Activated CD4-positive, alpha-beta T cell treated with anti-CD3 and anti-CD28 coated beads, Interleukin-2, amount 50 U/mL, for 48 hours (primary cell): ENCODE measurements around the gene WDR88.
A peak's percentile ranks its signal among the peaks of the same experiment; 100 is the strongest.
"Not testable (repeated sequence)": the region's sequence is repeated elsewhere in the genome, so short reads cannot be mapped to it uniquely, and the experiment has no call there.

Experiments
- DNase-seq, 2 experiments: peaks; one replicate each; pipeline ENCODE4 v3.0.0-alpha.2; 2020

WDR88 gene

DNA sequence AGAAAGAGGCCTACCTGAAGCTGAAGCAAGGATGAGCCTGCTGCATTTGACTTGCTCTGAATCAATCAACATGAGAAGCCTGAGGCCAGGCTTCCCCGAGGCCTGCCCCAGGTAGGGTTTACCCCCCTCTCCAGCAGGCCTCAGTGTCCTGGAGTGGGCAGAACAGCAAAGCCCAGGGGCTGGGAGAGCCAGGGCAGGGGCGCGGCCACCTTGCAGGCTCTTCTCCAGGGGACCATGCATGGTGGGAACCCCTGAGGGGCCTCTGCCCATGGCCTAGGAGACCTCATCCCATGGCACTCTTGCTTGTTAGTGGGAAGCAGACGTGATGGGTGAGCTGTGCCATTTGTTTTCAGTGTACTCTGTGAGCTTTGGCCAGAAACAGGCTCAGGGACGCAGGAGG, 42.3 kb downstream of the WDR88 start:
- no peak for DNase-seq

DNA sequence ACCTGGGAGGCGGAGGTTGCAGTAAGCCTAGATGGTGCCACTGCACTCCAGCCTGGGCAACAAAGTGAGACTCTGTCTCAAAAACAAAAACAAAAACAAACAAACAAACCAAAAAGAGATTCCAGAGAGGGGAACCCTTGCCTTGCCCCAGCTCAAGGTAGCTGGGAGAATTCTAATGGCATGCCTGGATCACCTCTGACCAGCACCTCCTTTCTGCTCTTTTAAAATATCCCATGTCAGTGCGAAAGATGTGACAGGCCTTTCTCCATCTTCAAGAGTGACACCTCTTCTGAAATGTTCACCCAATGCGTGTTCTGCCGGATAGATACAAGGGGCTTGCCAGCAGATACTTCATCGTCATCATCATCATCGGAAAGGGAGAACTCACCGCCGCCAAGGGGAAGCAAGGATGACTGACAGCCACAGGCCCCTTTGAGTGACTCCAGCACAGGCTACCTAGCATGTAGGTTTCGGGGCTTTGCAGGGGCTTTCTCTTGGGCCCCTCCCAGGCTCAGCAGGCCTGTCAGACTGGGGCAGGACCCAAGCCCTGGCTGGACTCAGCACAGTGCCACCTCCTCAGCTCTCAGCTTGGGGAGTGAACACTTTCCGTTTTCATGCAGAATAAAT, 43.4 kb downstream of the WDR88 start:
- no peak for DNase-seq

DNA sequence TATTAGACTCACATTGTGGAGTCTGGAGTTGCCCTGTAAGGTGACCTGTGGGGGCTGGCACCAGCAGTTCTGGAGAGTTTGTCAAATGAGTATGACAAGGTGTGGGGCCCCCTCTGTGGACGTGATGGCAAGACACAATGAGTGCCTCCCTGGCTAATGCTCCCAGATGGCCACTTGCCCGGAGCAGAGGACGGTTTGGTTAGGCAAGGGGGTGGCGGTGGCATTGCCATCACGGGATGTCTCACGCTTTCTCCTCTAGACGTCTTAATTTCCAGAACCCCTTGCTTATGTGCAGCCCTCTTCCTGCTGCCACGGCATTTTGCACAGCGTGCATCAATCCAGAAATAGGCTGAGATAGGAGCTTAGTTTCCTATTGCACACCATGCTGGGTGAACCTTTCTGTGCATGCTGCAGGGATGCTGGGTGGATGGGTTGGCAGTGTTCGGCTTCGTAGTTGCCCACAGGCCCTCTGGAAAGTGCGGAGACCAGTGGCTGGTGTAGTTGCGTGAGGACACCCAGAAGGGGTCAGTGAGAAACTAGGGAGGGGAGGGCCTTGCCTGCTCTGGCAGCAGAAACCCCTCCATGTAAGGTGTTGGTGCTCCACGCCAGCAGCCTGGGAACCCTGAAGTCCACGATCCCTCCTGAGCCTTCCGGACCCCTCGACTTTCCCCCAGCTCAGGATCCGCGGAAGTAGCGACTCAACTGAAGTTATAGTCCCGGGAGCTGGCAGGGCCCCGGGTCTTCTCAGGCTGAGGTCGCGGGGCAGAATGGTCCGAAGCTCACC, 44.2 kb downstream of the WDR88 start:
- peak in 1 of 2 experiments; percentile 38 for DNase-seq

DNA sequence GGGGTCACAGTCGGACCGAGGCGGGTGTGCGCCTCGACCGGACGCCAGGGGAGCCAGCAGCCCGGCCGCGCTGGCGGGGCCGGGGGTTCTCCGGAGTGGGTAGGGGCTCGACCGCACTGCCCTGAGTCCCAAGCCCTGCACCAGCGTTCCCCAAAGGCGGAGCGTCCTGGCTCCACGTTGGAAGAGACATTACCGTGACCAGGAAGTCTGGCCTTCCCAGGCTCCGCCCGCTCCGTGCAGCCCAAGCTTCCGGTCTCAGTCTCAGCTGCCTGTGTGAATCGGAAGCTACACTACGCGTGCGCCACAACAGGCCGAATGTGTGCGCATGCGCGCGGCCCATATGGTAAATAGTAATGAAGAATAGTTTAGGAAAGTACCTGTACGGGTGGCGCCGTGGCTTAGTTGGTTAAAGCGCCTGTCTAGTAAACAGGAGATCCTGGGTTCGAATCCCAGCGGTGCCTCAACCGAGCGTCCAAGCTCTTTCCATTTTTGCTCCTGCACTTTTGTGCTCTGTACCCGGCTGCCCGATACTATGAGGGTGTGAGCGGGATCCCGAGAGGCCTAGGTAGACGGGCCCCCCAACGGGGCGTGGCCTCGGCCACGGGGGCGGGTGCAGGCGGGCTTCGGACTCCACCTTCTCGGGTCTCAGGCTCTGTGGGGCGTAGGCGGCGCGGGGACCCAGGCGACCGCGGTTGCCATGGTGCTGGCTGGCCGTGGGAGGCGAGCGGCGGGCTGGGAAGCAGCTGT, 44.9 kb downstream of the WDR88 start:
- DNase-seq, result peak; percentile 97 to 98

DNA sequence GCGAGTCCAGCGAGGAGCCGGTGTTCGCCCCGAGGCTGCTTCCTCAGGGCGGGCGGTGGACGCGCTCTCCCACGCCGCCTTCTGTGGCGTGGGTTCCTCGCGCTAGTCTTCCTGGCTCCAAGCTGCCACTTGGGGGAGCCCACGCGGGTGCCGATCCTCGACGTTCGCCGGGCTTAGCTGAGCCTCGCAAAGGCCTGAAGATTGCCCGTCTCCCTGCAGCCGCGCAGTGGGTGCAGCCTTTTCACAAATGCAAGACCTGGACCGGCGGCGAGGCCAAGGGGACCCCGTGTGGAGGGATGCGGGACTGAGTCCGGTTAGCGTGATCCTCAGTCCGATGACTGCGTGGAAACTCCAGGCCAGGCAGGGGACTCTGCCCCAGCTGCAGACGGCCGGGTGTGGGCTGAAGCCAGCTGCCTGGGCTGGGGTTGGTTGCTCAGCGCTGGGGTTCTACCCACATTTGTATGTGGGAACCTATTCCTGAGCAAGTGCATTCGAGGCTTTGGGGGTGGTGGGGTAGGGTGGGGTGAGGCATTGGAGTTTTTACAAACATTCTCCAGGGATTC, 45.6 kb downstream of the WDR88 start:
- DNase-seq, result no peak

DNA sequence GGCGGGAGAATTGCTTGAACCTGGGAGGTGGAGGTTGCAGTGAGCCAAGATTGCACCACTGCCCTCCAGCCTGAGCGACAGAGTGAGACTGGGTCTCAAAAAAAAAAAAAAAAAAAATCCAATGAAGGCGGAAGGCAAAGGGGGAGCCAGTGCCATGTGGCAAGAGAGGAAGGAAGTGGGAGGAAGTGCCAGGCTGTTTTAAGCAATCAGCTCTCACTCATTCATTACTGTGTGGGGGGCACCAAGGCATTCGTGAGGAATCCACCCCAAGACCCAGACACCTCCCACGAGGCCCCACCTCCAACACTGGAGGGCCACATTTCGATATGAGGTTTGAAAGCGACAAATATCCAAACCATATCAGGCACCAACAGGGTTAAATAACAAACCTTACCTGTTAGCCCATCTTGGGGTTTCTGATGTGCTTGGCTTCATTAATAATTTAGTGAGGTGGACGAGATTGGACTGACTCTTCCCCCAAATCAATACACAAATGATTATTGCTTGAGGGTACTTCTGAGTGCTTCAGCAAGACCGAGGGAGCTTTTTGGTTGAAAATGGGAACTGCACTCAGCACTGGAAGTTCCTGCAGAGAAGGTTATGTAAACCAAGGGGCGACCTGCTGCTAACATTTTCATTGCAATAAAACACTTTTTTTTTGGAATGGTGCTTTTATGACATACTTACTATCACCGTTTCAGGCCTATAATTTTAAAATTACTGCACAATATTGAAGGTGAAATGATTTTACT, 54.7 kb downstream of the WDR88 start:
- no peak for DNase-seq

DNA sequence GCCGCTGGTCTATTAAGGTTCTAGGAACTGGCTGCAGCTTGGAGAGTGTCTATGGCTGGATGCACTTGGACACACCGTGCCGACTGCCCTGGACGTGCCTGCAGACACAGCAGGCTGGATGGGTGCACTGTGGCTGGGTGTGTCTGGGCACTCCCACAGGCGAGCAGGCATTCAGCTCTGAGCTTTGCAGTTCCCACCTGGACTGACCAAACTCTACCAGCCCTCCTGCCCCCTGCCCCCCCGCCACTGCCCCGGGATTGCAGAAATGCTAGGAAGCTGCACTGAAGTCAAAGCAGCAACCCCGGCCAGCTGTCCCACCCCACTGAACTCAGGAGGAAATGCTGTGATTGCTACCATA, 55.2 kb downstream of the WDR88 start:
- no peak for DNase-seq

DNA sequence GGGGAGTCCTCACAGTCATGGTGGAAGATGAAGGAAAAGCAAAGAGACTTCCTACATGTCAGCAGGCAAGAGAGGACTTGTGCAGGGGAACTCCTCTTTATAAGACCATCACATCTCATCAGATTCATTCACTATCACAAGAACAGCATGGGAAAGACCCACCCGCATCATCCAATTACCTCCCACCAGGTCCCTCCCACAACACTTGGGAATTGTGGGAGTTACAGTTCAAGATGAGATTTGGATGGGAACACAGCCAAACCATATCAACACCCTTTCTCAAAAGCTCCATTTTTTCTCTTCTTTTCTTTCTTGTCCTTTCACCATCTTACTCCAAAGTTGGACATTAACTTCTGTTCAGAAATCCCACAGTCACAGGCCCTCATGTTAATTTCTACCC, 57.5 kb downstream of the WDR88 start:
- DNase-seq, result no peak

DNA sequence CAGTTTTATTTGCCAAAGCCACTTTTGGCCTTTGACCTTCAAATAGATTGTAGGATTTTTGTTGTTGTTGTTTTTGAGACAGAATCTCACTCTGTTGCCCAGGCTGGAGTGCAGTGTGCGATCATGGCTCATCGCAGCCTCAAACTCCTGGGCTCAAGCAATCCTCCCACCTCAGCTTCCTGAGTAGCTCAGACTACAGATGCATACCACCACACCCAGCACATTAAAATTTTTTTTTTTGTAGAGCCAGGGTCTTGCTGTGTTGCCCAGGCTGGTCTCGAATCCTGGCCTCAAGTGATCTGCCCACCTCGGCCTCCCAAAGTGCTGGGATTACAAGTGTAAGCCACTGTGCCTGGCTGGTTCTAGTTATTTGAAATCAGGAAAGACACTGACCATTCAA, 59.2 kb downstream of the WDR88 start:
- DNase-seq, result not testable (repeated sequence)

DNA sequence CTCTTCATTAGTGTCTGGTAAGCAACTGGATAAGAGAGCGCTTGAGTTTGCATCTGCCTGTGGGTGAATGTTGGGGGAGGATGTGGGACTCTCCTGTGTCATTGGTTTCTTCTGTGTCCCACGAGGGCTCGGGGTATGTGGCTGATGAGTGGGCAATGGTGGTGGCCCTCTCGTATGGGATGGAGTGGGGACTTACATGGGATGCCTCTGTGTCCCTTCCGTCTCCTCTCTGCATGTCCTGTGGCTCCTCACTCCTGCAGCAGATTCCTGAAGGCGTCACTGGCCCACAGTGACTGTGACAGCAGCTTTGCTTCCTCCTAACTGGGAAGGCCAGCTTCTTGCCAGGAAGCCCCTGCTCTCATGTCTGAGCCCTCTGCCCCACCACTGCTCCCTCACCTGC, 59.6 kb downstream of the WDR88 start:
- no peak for DNase-seq

DNA sequence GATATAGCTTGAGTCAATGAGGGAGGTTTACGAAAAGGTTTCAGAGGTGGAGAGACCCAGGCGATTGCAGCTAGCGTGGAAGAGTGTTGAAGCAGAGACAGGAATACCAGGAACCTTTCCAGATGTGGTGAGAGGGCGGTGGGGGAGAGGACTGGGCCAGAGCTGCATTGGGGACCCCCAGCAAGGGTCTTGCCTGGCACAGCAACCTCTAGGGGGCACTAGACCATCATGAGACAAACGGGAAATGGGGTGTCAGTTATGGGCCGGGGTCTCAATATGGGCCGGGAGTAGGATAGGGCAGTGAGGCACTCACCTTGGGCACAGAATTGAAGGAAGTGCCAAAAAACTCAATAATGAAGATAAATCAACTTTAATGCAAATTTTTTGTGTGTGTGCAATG, 60.1 kb downstream of the WDR88 start:
- no peak for DNase-seq

DNA sequence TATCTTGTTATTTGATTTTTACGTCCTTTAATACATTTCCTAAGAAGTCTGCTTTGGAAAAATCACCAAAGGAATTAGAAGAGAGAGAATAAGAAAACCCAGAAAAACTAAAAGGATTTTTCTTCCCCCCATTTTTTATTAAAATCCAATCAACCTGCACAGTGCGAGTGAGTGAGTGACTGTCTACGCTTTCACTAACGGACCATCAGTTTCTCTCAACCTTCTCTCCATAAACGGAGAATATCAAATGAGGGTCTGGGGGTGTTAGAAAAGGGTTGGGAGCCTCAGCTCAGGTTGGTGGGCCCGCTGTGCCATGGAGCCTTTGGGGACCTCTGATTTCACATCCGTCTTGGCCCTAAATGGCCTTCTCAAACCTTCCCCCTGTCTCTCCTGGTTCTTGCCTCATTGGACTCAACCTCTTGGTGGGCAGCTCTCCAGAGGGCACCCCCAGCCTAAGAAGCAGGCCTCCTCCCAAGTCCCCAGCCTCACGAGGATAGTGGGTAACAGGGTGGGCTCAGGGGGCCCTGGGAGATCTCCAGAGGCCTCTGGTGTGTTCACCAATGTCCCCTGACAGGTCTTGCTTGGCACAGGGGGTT, 61.5 kb downstream of the WDR88 start:
- no peak for DNase-seq

DNA sequence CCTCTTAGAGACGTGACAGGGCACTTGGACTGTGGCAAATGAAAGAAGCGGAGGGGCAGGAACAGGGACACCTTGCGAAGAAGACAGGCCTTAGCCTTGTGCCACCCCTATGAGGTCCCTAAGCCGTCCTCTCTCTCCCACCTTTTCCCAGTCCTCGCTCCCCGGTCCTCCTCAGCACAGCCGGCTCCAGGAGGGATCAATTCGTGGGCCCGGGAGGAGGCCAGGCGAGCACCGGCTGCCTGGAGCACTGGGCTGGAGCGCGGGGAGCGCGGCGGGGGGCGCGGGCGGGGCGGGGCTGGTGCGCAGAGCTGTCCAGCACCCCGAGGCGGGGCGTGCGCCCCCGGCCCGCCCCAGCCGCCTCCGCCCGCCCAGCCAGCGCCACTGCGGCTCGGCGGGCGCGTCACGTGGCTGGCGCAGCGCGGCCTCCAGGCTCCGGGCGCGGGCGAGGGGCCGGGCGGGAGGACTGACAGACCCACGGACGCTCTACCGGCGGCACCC, 62.0 kb downstream of the WDR88 start, which contains the start of gene LRP3:
LRP3 (plus strand) TSS at position 466 of the 498 bp plus-strand sequence. CDS start 456 bp downstream, outside the sequence.
- no peak for DNase-seq

DNA sequence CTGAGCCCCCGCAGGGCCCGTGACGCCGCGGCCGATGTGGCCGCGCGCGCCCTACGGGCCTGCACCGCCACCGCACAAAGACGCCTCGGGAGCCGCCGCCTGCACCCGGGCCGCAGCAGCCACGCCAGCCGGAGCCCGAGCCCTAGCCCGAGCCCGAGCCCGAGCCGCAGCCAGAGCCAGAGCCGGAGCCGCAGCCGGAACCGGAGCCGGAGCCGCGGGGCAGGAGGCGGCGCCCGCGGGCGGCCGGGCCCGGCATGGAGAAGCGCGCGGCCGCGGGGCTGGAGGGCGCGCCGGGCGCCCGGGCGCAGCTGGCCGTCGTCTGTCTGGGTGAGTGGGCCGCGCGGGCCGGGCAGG, 62.6 kb downstream of the WDR88 start:
- DNase-seq, result no peak

DNA sequence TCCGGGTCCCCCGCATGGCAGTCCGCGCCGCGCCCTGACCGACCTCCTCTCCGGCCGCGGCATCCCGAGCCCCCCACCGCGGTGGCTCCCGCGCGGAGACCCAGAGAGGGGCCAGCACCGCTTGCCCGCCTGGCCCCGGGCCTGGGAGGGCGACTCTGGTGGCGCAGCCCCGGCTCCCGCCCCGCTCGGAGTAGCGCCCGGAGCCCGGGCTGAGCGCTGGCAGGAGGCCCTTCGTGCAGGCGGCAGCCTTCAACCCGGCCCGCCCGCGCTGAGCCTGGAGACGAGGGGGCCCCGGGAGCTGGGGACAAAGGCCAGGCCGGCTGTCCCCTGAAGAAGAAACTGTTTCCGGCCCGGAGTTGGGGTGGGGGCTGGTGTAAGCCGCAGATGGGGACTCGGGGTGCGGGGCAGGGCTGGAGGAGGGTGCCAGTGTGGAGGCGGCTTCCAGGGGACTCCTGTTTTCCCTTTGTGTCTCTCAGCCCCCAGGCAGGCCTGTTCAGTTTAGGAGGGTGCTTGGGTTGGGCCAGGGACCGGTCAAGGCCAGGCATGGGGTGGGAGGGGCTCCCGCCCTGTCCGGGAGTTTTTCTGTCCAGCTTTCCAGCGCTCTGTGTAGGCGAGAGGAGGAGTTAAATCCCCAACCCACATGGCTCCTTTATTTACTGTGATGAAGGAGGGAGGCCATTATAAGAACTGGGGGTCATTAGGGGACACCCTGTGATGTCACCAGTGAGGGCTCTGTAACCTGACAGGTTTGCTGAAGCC, 63.2 kb downstream of the WDR88 start:
- DNase-seq, result no peak

DNA sequence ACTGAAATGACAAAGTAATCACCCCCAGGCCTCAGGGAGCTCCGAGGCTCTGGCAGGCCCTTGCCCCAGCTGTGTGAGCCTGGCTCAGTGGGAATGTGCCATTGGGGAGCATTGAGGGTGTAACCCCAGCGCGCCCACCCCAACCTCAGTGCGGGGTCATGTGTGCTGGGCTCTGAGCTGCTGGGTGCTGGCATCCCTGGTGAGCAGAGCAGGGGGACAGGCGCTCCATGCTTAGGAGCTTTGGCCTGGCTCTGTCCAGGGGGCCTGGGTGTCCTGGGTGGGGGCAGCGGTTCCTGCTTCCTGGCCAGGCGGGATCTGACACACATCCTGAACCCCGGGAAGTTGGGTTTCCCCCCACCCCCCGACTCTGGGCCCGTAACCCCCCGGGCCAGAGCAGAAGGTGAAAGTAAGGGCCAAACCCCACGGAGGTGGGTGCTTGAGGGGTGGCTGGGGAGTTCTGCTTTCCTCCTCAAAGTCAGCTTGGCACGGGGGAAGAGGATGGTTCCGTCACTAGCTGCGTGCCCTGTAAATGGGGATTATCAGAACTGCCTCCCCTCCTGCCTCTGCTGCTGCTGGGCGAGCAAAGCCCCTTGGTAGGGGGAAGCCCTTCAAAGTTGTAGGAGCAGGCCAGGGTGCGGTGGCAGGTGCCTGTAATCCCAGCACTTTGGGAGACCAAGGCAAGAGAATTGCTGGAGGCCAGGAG, 63.9 kb downstream of the WDR88 start:
- no peak for DNase-seq

DNA sequence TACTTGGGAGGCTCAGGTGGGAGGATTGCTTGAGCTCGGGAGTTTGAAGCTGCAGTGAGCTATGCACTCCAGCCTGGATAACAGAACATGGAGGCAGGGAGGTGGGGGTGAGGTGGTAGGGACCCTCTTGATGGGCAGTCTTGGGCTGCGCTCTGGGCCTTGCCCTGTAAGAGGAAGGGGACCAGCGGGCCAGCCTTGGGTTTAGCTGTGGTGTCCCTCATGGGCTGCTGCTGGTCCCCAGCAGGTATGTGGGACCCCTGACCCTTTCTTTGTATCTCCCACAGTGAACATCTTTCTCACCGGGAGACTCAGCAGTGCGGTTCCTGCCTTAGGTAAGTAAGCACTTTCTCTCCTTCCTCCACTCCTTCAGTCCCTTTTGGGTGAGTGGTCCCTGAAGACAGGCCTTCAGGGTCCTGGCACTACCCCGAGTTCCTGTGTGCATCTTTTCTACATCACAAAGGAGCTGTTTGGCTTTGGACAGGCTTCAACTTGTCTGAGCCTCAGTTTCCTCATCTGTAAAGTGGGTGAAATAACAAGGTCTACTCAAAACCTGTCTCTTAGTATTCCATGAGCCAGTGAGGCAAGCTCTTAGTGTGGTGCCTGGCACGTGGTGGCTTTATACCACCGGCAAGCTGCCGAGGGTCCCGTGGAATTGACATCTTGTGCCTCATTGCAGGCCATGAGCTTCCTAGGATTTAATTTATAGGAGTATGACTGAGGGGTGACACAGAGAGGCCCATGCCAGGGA, 64.7 kb downstream of the WDR88 start:
- DNase-seq, result no peak

DNA sequence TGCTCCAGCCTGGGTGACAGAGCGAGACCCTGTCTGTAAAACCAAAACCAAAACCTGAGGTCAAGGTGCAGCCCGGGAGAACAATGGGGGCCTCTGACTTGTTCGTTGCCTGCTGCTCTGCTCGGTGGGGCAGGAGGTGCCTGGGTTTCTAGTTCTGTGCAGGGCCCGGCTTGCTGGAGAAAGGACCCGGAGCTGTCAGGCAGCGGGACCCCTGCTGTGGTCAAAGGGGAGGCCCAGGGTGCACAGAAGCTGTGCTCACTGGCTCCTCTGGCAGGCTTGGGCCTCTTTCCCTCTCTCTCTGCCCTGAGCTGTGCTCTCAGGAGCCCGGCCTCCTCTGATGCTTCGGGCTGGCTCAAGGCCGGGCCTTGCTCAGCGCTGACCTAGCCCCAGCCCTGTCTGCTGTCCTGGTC, 65.7 kb downstream of the WDR88 start:
- no peak for DNase-seq

DNA sequence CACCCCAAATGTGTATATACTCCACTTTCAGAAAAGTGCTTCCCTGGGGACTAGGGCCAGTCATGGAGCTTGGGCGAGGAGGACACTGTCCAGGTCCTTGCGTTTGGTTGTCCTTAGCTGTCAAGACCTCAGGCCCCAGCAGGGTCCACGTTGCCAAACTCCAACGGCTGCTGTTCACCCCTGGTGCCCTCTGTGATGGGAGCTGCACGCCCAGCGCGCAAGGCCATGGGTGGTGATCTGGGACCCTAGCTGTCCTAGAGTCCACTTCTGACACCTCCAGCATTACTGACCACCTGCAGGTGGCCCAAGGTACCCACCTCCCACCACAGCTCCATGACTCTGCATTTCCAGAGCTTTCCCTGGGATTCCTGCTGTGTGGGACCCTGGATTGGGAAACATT, 66.3 kb downstream of the WDR88 start:
- DNase-seq, result no peak
